Neural cell (in vitro differentiated cells): ENCODE data around the gene MYMK. TPM values are rescaled to one million over a fixed set of nuclear protein-coding genes. Genes with fewer than 3 reads are reported as not detected.

Source experiments
- H2AFZ ChIP-seq: fragments of 200-600, 300-800 bp; sonication (generic), shearing (Covaris generic); 2 replicates; pipeline ENCODE4 v1.6.0; 2014; ENCODE audit warnings: low read depth, mild to moderate bottlenecking, antibody characterized with exemption, low read length, moderate library complexity
- H3F3A ChIP-seq: fragments of 200-600 bp; shearing (Covaris generic); 2 replicates; pipeline ENCODE4 v1.6.1; 2016; ENCODE audit warnings: mild to moderate bottlenecking, moderate library complexity, mixed read lengths, antibody characterized with exemption, low read length; ENCODE audit not compliant: insufficient read depth, poor library complexity, severe bottlenecking
- H3K27ac ChIP-seq: fragments of 200-600, 300-800 bp; sonication (generic), shearing (Covaris generic); 2 replicates; pipeline ENCODE4 v1.5.1; 2014; ENCODE audit warnings: mild to moderate bottlenecking, low read length, moderate library complexity
- H3K27me3 ChIP-seq: fragments of 300-800, 200-600 bp; sonication (generic), shearing (Covaris generic); 2 replicates; pipeline ENCODE4 v1.6.0; 2014; ENCODE audit warnings: mild to moderate bottlenecking, low read depth, low read length, moderate library complexity; ENCODE audit not compliant: insufficient read depth
- H3K36me3 ChIP-seq: fragments of 300-800, 200-600 bp; sonication (generic), shearing (Covaris generic); 2 replicates; pipeline ENCODE4 v1.5.1; 2014; ENCODE audit warnings: mild to moderate bottlenecking, antibody characterized with exemption, low read length, moderate library complexity; ENCODE audit not compliant: insufficient read depth
- H3K4me2 ChIP-seq: fragments of 300-800, 200-600 bp; sonication (generic), shearing (Covaris generic); 2 replicates; pipeline ENCODE4 v1.6.0; 2014; ENCODE audit warnings: mild to moderate bottlenecking, low read length
- H3K4me3 ChIP-seq: fragments of 300-800, 200-600 bp; sonication (generic), shearing (Covaris generic); 2 replicates; pipeline ENCODE4 v1.5.1; 2014; ENCODE audit warnings: mild to moderate bottlenecking, low read length, moderate library complexity
- H3K79me2 ChIP-seq: fragments of 200-600 bp; shearing (Covaris generic); replicated peaks from 2 replicates; pipeline ENCODE4 v1.6.0; 2014; ENCODE audit warnings: mild to moderate bottlenecking, low read length, moderate library complexity; ENCODE audit not compliant: insufficient read depth
- H3K9ac ChIP-seq: fragments of 300-800, 200-600 bp; sonication (generic), shearing (Covaris generic); 2 replicates; pipeline ENCODE4 v1.6.1; 2016; ENCODE audit warnings: mild to moderate bottlenecking, low read length, mixed read lengths
- H3K9me2 ChIP-seq: fragments of 200-600 bp; shearing (Covaris generic); 2 replicates; pipeline ENCODE4 v1.6.1; 2016; ENCODE audit warnings: mild to moderate bottlenecking, low read length, mixed read lengths; ENCODE audit not compliant: insufficient read depth
- H3K9me3 ChIP-seq: fragments of 200-600, 300-800 bp; sonication (generic), shearing (Covaris generic); 2 replicates; pipeline ENCODE4 v1.6.1; 2016; ENCODE audit warnings: mild to moderate bottlenecking, mixed run types, low read length, moderate library complexity, mixed read lengths
- H4K20me1 ChIP-seq: fragments of 200-600 bp; shearing (Covaris generic); 2 replicates; pipeline ENCODE4 v1.6.1; 2016; ENCODE audit warnings: mild to moderate bottlenecking, mixed run types; ENCODE audit not compliant: insufficient read depth
- EP300 ChIP-seq: fragments of 450-650 bp; conservative IDR thresholded peaks from 2 replicates; pipeline ENCODE4 v1.6.1; 2014; ENCODE audit warnings: antibody characterized with exemption, mild to moderate bottlenecking, moderate library complexity; ENCODE audit not compliant: poor library complexity, severe bottlenecking
- EZH2 ChIP-seq: fragments of 200-600, 300-800 bp; shearing (Covaris generic), sonication (generic); IDR thresholded peaks from 2 replicates; pipeline ENCODE4 v1.6.1; 2014; ENCODE audit warnings: antibody characterized with exemption, low read length, borderline replicate concordance, mild to moderate bottlenecking; ENCODE audit not compliant: insufficient read depth, poor library complexity, severe bottlenecking
- MXI1 ChIP-seq: fragments of 450-650 bp; conservative IDR thresholded peaks from 2 replicates; pipeline ENCODE4 v1.6.1; 2014; ENCODE audit warnings: antibody characterized with exemption, mild to moderate bottlenecking; ENCODE audit not compliant: poor library complexity, severe bottlenecking
- POLR2AphosphoS5 ChIP-seq: IDR thresholded peaks from 2 replicates; pipeline ENCODE4 v1.6.1; 2012
- RAD21 ChIP-seq: fragments of 450-650 bp; conservative IDR thresholded peaks from 2 replicates; pipeline ENCODE4 v1.6.1; 2014; ENCODE audit warnings: antibody characterized with exemption, mild to moderate bottlenecking, moderate library complexity
- SMC3 ChIP-seq: fragments of 450-650 bp; conservative IDR thresholded peaks from 2 replicates; pipeline ENCODE4 v1.6.1; 2014; ENCODE audit warnings: antibody characterized with exemption, mild to moderate bottlenecking, moderate library complexity; ENCODE audit not compliant: poor library complexity
- TAF1 ChIP-seq: IDR thresholded peaks from 2 replicates; pipeline ENCODE4 v1.6.1; 2012; ENCODE audit warnings: low read depth
- polyA plus RNA-seq: library from polyadenylated mRNA; depleted of rRNA; stranded (reverse); fragments of >200 nt; gene quantifications from 2 replicates; pipeline ENCODE4 v1.2.3, GENCODE V29; 2014
- TF ChIP-seq, protein P1 (sequence below): IDR thresholded peaks from 2 replicates; pipeline ENCODE4 v1.6.1; 2012; ENCODE audit warnings: borderline replicate concordance
- TF ChIP-seq, protein P2 (sequence below): fragments of 450-650 bp; IDR thresholded peaks from 2 replicates; pipeline ENCODE4 v1.5.1; 2014; ENCODE audit warnings: antibody characterized with exemption, mild to moderate bottlenecking, moderate library complexity; ENCODE audit not compliant: poor library complexity, severe bottlenecking

MYMK gene
- polyA plus RNA-seq, 1 donor from 2014 or later: not detected

DNA sequence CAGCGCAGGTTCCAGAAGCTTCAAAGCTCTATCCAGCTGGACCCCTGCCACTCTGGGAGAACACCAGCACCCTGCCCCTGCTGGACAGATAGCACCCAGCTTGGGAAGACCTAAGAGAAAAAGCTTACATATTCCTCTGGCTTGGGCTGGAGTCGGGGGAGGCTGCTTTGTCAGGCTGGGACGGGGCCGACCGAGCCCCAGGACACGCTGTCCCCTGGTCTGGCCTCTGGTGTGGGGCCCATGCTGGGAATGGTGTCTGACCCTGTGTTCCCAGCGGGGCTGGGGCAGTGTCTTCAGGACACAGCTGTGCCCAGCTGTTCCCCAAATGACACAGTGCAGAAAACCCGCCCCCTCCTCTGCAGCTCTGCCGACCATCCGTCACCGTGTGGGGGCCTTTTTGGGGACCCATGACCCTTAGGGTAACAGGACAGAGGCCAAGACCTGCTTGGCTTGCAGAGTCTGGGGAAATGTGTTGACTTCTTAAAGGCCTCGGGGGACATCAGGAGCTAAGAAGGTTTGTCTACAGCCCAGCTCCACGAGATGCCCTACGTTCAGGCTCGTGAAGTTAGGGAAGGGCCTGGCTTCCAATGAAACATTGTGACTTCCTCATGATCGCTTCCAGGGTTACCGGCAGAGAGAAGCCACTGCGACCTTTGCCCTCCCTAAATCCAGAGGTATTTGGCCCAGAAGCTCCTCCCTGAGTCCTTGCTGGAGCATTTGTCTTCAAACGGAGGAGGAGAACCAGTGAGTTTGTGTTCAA is 25.4 kb downstream of the MYMK start:
- Histone ChIP-seq H3K27me3 (no peaks in the 10 kb centered on the region), H2AFZ (no peak overlapping the region), H3K9me2 (no peaks in the 10 kb centered on the region), H3F3A (no peaks in the 10 kb centered on the region), H3K4me3 (no peak overlapping the region), H4K20me1 (no peaks in the 10 kb centered on the region), H3K9me3 (no peaks in the 10 kb centered on the region), H3K27ac (no peak overlapping the region), H3K4me2 (no peak overlapping the region), H3K36me3 (no peaks in the 10 kb centered on the region), H3K79me2 (no peaks in the 10 kb centered on the region), H3K9ac (no peak overlapping the region)
- TF ChIP-seq POLR2AphosphoS5 (no peak), SMC3 (no peak), EP300 (no peak), MXI1 (no peak), TAF1 (no peak), EZH2 (no peak), RAD21 (no peak)
- TF ChIP-seq, protein P1, sequence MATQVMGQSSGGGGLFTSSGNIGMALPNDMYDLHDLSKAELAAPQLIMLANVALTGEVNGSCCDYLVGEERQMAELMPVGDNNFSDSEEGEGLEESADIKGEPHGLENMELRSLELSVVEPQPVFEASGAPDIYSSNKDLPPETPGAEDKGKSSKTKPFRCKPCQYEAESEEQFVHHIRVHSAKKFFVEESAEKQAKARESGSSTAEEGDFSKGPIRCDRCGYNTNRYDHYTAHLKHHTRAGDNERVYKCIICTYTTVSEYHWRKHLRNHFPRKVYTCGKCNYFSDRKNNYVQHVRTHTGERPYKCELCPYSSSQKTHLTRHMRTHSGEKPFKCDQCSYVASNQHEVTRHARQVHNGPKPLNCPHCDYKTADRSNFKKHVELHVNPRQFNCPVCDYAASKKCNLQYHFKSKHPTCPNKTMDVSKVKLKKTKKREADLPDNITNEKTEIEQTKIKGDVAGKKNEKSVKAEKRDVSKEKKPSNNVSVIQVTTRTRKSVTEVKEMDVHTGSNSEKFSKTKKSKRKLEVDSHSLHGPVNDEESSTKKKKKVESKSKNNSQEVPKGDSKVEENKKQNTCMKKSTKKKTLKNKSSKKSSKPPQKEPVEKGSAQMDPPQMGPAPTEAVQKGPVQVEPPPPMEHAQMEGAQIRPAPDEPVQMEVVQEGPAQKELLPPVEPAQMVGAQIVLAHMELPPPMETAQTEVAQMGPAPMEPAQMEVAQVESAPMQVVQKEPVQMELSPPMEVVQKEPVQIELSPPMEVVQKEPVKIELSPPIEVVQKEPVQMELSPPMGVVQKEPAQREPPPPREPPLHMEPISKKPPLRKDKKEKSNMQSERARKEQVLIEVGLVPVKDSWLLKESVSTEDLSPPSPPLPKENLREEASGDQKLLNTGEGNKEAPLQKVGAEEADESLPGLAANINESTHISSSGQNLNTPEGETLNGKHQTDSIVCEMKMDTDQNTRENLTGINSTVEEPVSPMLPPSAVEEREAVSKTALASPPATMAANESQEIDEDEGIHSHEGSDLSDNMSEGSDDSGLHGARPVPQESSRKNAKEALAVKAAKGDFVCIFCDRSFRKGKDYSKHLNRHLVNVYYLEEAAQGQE: no peak
- TF ChIP-seq, protein P2, sequence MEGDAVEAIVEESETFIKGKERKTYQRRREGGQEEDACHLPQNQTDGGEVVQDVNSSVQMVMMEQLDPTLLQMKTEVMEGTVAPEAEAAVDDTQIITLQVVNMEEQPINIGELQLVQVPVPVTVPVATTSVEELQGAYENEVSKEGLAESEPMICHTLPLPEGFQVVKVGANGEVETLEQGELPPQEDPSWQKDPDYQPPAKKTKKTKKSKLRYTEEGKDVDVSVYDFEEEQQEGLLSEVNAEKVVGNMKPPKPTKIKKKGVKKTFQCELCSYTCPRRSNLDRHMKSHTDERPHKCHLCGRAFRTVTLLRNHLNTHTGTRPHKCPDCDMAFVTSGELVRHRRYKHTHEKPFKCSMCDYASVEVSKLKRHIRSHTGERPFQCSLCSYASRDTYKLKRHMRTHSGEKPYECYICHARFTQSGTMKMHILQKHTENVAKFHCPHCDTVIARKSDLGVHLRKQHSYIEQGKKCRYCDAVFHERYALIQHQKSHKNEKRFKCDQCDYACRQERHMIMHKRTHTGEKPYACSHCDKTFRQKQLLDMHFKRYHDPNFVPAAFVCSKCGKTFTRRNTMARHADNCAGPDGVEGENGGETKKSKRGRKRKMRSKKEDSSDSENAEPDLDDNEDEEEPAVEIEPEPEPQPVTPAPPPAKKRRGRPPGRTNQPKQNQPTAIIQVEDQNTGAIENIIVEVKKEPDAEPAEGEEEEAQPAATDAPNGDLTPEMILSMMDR: no peak

DNA sequence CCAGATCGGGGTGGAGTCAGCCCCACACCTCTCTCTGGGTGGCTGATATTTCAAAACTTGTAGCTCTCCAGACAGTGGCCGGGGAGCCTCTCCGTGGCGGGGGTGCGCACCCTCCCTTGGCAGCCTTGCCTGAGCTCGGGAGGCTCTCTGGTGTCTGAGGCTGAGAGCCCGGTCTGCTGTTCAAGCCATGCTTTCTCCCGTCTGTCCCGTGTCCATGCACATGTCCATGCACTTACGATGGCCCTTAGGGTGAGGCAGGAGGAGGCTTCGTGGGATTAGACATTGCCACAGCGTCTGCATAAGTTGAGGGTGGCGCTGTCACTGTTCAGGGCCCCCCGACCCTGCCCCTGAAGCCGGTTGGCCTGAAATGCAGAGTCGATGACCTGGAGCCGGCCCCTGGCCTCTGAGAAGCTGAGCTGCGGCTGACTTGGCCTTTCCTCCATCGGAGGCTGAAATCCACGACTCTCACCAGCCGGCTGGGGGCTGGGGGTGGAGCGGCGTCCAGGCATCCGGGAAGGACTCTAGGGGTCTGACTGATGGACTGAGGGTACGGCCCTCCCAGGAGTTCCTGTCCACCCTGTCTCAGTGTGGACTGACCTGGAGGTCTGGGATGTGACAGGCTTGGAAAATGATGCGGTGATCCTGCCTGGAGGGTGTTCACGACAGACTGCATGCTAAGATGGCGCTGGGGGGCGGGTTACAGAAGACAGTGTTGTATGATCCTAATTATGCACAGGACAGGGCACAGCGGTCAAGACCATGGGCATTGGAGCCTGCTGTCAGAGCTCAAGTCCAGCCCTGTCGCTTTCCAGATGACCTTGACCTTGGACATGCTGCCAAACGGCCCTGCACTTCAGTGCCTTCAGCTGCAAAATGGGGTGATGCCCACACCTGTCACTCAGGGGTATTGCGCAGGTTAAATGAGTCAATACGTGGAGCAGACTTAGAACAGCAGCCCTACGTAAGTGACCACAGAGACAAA is 27.6 kb downstream of the MYMK start:
- no peak overlapping the region for H2AFZ ChIP-seq
- H3F3A ChIP-seq: no peaks in the 10 kb centered on the region
- H3K9ac ChIP-seq: no peak overlapping the region
- no peaks in the 10 kb centered on the region for H3K36me3 ChIP-seq
- no peaks in the 10 kb centered on the region for H3K27me3 ChIP-seq
- H3K9me3 ChIP-seq: no peaks in the 10 kb centered on the region
- H3K27ac ChIP-seq: no peak overlapping the region
- H3K9me2 ChIP-seq: no peaks in the 10 kb centered on the region
- no peak overlapping the region for H3K4me2 ChIP-seq
- TF ChIP-seq MXI1 (no peak), EP300 (no peak), TAF1 (no peak), RAD21 (no peak), POLR2AphosphoS5 (no peak), SMC3 (no peak), EZH2 (no peak)
- TF ChIP-seq, protein P2: no peak
- TF ChIP-seq, protein P1: no peak
- no peaks in the 10 kb centered on the region for H3K79me2 ChIP-seq
- no peak overlapping the region for H3K4me3 ChIP-seq
- H4K20me1 ChIP-seq: no peaks in the 10 kb centered on the region
